Neural cell (in vitro differentiated cells): ENCODE results near the gene PGAP3. TPM values are rescaled to one million over a fixed set of nuclear protein-coding genes. Genes with fewer than 3 reads are reported as not detected.

ENCODE experiments used
- H2AFZ ChIP-seq: fragments of 200-600, 300-800 bp; sonication (generic), shearing (Covaris generic); 2 replicates; pipeline ENCODE4 v1.6.0; 2014; ENCODE audit warnings: low read depth, mild to moderate bottlenecking, antibody characterized with exemption, low read length, moderate library complexity
- H3F3A ChIP-seq: fragments of 200-600 bp; shearing (Covaris generic); 2 replicates; pipeline ENCODE4 v1.6.1; 2016; ENCODE audit warnings: mild to moderate bottlenecking, moderate library complexity, mixed read lengths, antibody characterized with exemption, low read length; ENCODE audit not compliant: insufficient read depth, poor library complexity, severe bottlenecking
- H3K27ac ChIP-seq: fragments of 200-600, 300-800 bp; sonication (generic), shearing (Covaris generic); 2 replicates; pipeline ENCODE4 v1.5.1; 2014; ENCODE audit warnings: mild to moderate bottlenecking, low read length, moderate library complexity
- H3K27me3 ChIP-seq: fragments of 300-800, 200-600 bp; sonication (generic), shearing (Covaris generic); 2 replicates; pipeline ENCODE4 v1.6.0; 2014; ENCODE audit warnings: mild to moderate bottlenecking, low read depth, low read length, moderate library complexity; ENCODE audit not compliant: insufficient read depth
- H3K36me3 ChIP-seq: fragments of 300-800, 200-600 bp; sonication (generic), shearing (Covaris generic); 2 replicates; pipeline ENCODE4 v1.5.1; 2014; ENCODE audit warnings: mild to moderate bottlenecking, antibody characterized with exemption, low read length, moderate library complexity; ENCODE audit not compliant: insufficient read depth
- H3K4me2 ChIP-seq: fragments of 300-800, 200-600 bp; sonication (generic), shearing (Covaris generic); 2 replicates; pipeline ENCODE4 v1.6.0; 2014; ENCODE audit warnings: mild to moderate bottlenecking, low read length
- H3K4me3 ChIP-seq: fragments of 300-800, 200-600 bp; sonication (generic), shearing (Covaris generic); 2 replicates; pipeline ENCODE4 v1.5.1; 2014; ENCODE audit warnings: mild to moderate bottlenecking, low read length, moderate library complexity
- H3K79me2 ChIP-seq: fragments of 200-600 bp; shearing (Covaris generic); replicated peaks from 2 replicates; pipeline ENCODE4 v1.6.0; 2014; ENCODE audit warnings: mild to moderate bottlenecking, low read length, moderate library complexity; ENCODE audit not compliant: insufficient read depth
- H3K9ac ChIP-seq: fragments of 300-800, 200-600 bp; sonication (generic), shearing (Covaris generic); 2 replicates; pipeline ENCODE4 v1.6.1; 2016; ENCODE audit warnings: mild to moderate bottlenecking, low read length, mixed read lengths
- H3K9me2 ChIP-seq: fragments of 200-600 bp; shearing (Covaris generic); 2 replicates; pipeline ENCODE4 v1.6.1; 2016; ENCODE audit warnings: mild to moderate bottlenecking, low read length, mixed read lengths; ENCODE audit not compliant: insufficient read depth
- H3K9me3 ChIP-seq: fragments of 200-600, 300-800 bp; sonication (generic), shearing (Covaris generic); 2 replicates; pipeline ENCODE4 v1.6.1; 2016; ENCODE audit warnings: mild to moderate bottlenecking, mixed run types, low read length, moderate library complexity, mixed read lengths
- H4K20me1 ChIP-seq: fragments of 200-600 bp; shearing (Covaris generic); 2 replicates; pipeline ENCODE4 v1.6.1; 2016; ENCODE audit warnings: mild to moderate bottlenecking, mixed run types; ENCODE audit not compliant: insufficient read depth
- CTCF ChIP-seq: fragments of 450-650 bp; IDR thresholded peaks from 2 replicates; pipeline ENCODE4 v1.5.1; 2014; ENCODE audit warnings: antibody characterized with exemption, mild to moderate bottlenecking, moderate library complexity; ENCODE audit not compliant: poor library complexity, severe bottlenecking
- EP300 ChIP-seq: fragments of 450-650 bp; conservative IDR thresholded peaks from 2 replicates; pipeline ENCODE4 v1.6.1; 2014; ENCODE audit warnings: antibody characterized with exemption, mild to moderate bottlenecking, moderate library complexity; ENCODE audit not compliant: poor library complexity, severe bottlenecking
- EZH2 ChIP-seq: fragments of 200-600, 300-800 bp; shearing (Covaris generic), sonication (generic); IDR thresholded peaks from 2 replicates; pipeline ENCODE4 v1.6.1; 2014; ENCODE audit warnings: antibody characterized with exemption, low read length, borderline replicate concordance, mild to moderate bottlenecking; ENCODE audit not compliant: insufficient read depth, poor library complexity, severe bottlenecking
- MXI1 ChIP-seq: fragments of 450-650 bp; conservative IDR thresholded peaks from 2 replicates; pipeline ENCODE4 v1.6.1; 2014; ENCODE audit warnings: antibody characterized with exemption, mild to moderate bottlenecking; ENCODE audit not compliant: poor library complexity, severe bottlenecking
- POLR2AphosphoS5 ChIP-seq: IDR thresholded peaks from 2 replicates; pipeline ENCODE4 v1.6.1; 2012
- RAD21 ChIP-seq: fragments of 450-650 bp; conservative IDR thresholded peaks from 2 replicates; pipeline ENCODE4 v1.6.1; 2014; ENCODE audit warnings: antibody characterized with exemption, mild to moderate bottlenecking, moderate library complexity
- REST ChIP-seq: IDR thresholded peaks from 2 replicates; pipeline ENCODE4 v1.6.1; 2012; ENCODE audit warnings: borderline replicate concordance
- SMC3 ChIP-seq: fragments of 450-650 bp; conservative IDR thresholded peaks from 2 replicates; pipeline ENCODE4 v1.6.1; 2014; ENCODE audit warnings: antibody characterized with exemption, mild to moderate bottlenecking, moderate library complexity; ENCODE audit not compliant: poor library complexity
- TAF1 ChIP-seq: IDR thresholded peaks from 2 replicates; pipeline ENCODE4 v1.6.1; 2012; ENCODE audit warnings: low read depth
- polyA plus RNA-seq: library from polyadenylated mRNA; depleted of rRNA; stranded (reverse); fragments of >200 nt; gene quantifications from 2 replicates; pipeline ENCODE4 v1.2.3, GENCODE V29; 2014

Gene PGAP3
- polyA plus RNA-seq, 1 donor from 2014 or later = 27.2 TPM

- no peak overlapping the region for H3K4me3 ChIP-seq
- H3F3A ChIP-seq = no peaks in the 10 kb centered on the region
- no peaks in the 10 kb centered on the region for H3K36me3 ChIP-seq
- H3K27ac ChIP-seq = no peak overlapping the region
- H3K4me2 ChIP-seq = no peak overlapping the region
- no peaks in the 10 kb centered on the region for H4K20me1 ChIP-seq
- H3K9me2 ChIP-seq = no peaks in the 10 kb centered on the region
- no peaks in the 10 kb centered on the region for H3K79me2 ChIP-seq
- peaks cover 55% of the 10 kb centered on the region for H3K27me3 ChIP-seq
- no peaks in the 10 kb centered on the region for H3K9me3 ChIP-seq
- TF ChIP-seq RAD21 (no peak), TAF1 (no peak), REST (no peak), SMC3 (no peak), POLR2AphosphoS5 (no peak), EP300 (no peak), MXI1 (no peak), CTCF (no peak), EZH2 (no peak)
- no peak overlapping the region for H3K9ac ChIP-seq
- H2AFZ ChIP-seq = no peak overlapping the region
Measured at GRCh38 chr17:39736319-39737165, 48.7 kb upstream of the PGAP3 start.

- no peaks in the 10 kb centered on the region for H3F3A ChIP-seq
- H4K20me1 ChIP-seq = no peaks in the 10 kb centered on the region
- H3K9me3 ChIP-seq = no peaks in the 10 kb centered on the region
- H3K4me3 ChIP-seq = no peak overlapping the region
- no peak overlapping the region for H2AFZ ChIP-seq
- H3K36me3 ChIP-seq = no peaks in the 10 kb centered on the region
- no peaks in the 10 kb centered on the region for H3K79me2 ChIP-seq
- H3K9ac ChIP-seq = no peak overlapping the region
- H3K27ac ChIP-seq = no peak overlapping the region
- no peak for TF ChIP-seq SMC3
- TF ChIP-seq CTCF = no peak
- no peak for TF ChIP-seq MXI1
- no peak for TF ChIP-seq REST
- TF ChIP-seq RAD21 = no peak
- no peak for TF ChIP-seq POLR2AphosphoS5
- TF ChIP-seq EP300 = no peak
- TF ChIP-seq EZH2 = no peak
- no peak overlapping the region for H3K4me2 ChIP-seq
- H3K9me2 ChIP-seq = no peaks in the 10 kb centered on the region
- peaks cover 50% of the 10 kb centered on the region for H3K27me3 ChIP-seq
Measured at GRCh38 chr17:39735882-39736281, 48.0 kb upstream of the PGAP3 start.
